ENCODE results near the gene FMO3. TPM values are rescaled to one million over a fixed set of nuclear protein-coding genes. Genes with fewer than 3 reads are reported as not detected.

FMO3 gene
- polyA plus RNA-seq (2013) = not detected in 2 replicates

- Histone ChIP-seq H2BK12ac (ENCODE audit: low read length) (no peak within 1 kb of the TSS), H2BK120ac (ENCODE audit: insufficient read depth, low read length, poor library complexity) (no peak within 1 kb of the TSS), H3K14ac (ENCODE audit: low read length) (no peak within 1 kb of the TSS), H3K79me2 (ENCODE audit: control insufficient read depth, insufficient read depth, low read length, poor library complexity) (no peaks in the 10 kb centered on the region), H2AK5ac (ENCODE audit: low read length) (no peak within 1 kb of the TSS), H3K27ac (ENCODE audit: low read depth, low read length) (no peak within 1 kb of the TSS), H3K18ac (ENCODE audit: low read length) (no peak within 1 kb of the TSS), H4K91ac (ENCODE audit: low read depth, low read length) (no peak within 1 kb of the TSS), H2BK5ac (ENCODE audit: low read depth, low read length, poor library complexity) (no peak within 1 kb of the TSS), H3K23ac (ENCODE audit: low read length) (no peak within 1 kb of the TSS), H3K4ac (ENCODE audit: low read depth, low read length) (no peak within 1 kb of the TSS), H3K4me1 (ENCODE audit: control insufficient read depth in 1 of 2, insufficient read depth in 2 of 2, low read length in 2 of 2) (no peaks in the 10 kb centered on the region), H2AFZ (ENCODE audit: insufficient read depth, low read length, poor library complexity) (no peak within 1 kb of the TSS), H3K27me3 (ENCODE audit: insufficient read depth, low read length) (no peaks in the 10 kb centered on the region), H4K8ac (ENCODE audit: low read depth, low read length) (no peak within 1 kb of the TSS), H4K12ac (ENCODE audit: low read depth, low read length) (no peak within 1 kb of the TSS), H3K4me2 (ENCODE audit: low read length) (no peak within 1 kb of the TSS), H3K79me1 (ENCODE audit: low read length) (no peaks in the 10 kb centered on the region), H3K9ac (ENCODE audit: low read length) (no peak within 1 kb of the TSS), H3K36me3 (ENCODE audit: control insufficient read depth in 1 of 2, insufficient read depth in 2 of 2, low read length in 2 of 2) (no peaks in the 10 kb centered on the region), H3K9me3 (ENCODE audit: insufficient read depth, low read depth, low read length) (no peaks in the 10 kb centered on the region), H3K4me3 (ENCODE audit: low read depth, low read length) (no peak within 1 kb of the TSS)
- no peak for DNase-seq
- no CpG with 5 or more reads among the region's 5 CpGs for WGBS (ENCODE audit: extremely low coverage, insufficient coverage, insufficient read length)
Observed at GRCh38 chr1:171090604-171091003, at the start of gene FMO3. Gene FMO3, plus strand, starts transcription at chr1:171090905. Its CDS starts 1,754 bp downstream, at chr1:171092659.

GRCh38 chr1:171048014-171048413 is 42.7 kb upstream of the FMO3 start:
- Histone ChIP-seq H3K27me3 (ENCODE audit: insufficient read depth, low read length) (no peaks in the 10 kb centered on the region), H3K9me3 (ENCODE audit: insufficient read depth, low read depth, low read length) (peaks cover 3% of the 10 kb centered on the region), H3K79me2 (ENCODE audit: control insufficient read depth, insufficient read depth, low read length, poor library complexity) (no peaks in the 10 kb centered on the region), H3K14ac (ENCODE audit: low read length) (no peak overlapping the region), H2AFZ (ENCODE audit: insufficient read depth, low read length, poor library complexity) (no peak overlapping the region), H3K9ac (ENCODE audit: low read length) (peak overlapping the region; percentile 45), H4K12ac (ENCODE audit: low read depth, low read length) (no peak overlapping the region), H4K91ac (ENCODE audit: low read depth, low read length) (no peak overlapping the region), H3K27ac (ENCODE audit: low read depth, low read length) (no peak overlapping the region), H3K36me3 (ENCODE audit: control insufficient read depth in 1 of 2, insufficient read depth in 2 of 2, low read length in 2 of 2) (no peaks in the 10 kb centered on the region), H4K8ac (ENCODE audit: low read depth, low read length) (no peak overlapping the region), H2AK5ac (ENCODE audit: low read length) (no peak overlapping the region), H3K23ac (ENCODE audit: low read length) (no peak overlapping the region), H3K4me2 (ENCODE audit: low read length) (no peak overlapping the region), H3K4me1 (ENCODE audit: control insufficient read depth in 1 of 2, insufficient read depth in 2 of 2, low read length in 2 of 2) (no peaks in the 10 kb centered on the region), H2BK120ac (ENCODE audit: insufficient read depth, low read length, poor library complexity) (no peak overlapping the region), H3K79me1 (ENCODE audit: low read length) (no peaks in the 10 kb centered on the region), H2BK5ac (ENCODE audit: low read depth, low read length, poor library complexity) (no peak overlapping the region), H3K4me3 (ENCODE audit: low read depth, low read length) (no peak overlapping the region), H2BK12ac (ENCODE audit: low read length) (no peak overlapping the region), H3K4ac (ENCODE audit: low read depth, low read length) (no peak overlapping the region), H3K18ac (ENCODE audit: low read length) (no peak overlapping the region)
- no CpG with 5 or more reads among the region's 2 CpGs for WGBS (ENCODE audit: extremely low coverage, insufficient coverage, insufficient read length)
- no peak for DNase-seq

- Histone ChIP-seq H3K27me3 (ENCODE audit: insufficient read depth, low read length) (no peaks in the 10 kb centered on the region), H3K18ac (ENCODE audit: low read length) (no peak overlapping the region), H3K4ac (ENCODE audit: low read depth, low read length) (no peak overlapping the region), H3K79me1 (ENCODE audit: low read length) (no peaks in the 10 kb centered on the region), H2BK120ac (ENCODE audit: insufficient read depth, low read length, poor library complexity) (no peak overlapping the region), H3K4me2 (ENCODE audit: low read length) (no peak overlapping the region), H4K12ac (ENCODE audit: low read depth, low read length) (no peak overlapping the region), H3K36me3 (ENCODE audit: control insufficient read depth in 1 of 2, insufficient read depth in 2 of 2, low read length in 2 of 2) (no peaks in the 10 kb centered on the region), H2AFZ (ENCODE audit: insufficient read depth, low read length, poor library complexity) (no peak overlapping the region), H3K79me2 (ENCODE audit: control insufficient read depth, insufficient read depth, low read length, poor library complexity) (no peaks in the 10 kb centered on the region), H4K8ac (ENCODE audit: low read depth, low read length) (no peak overlapping the region), H3K4me3 (ENCODE audit: low read depth, low read length) (no peak overlapping the region), H4K91ac (ENCODE audit: low read depth, low read length) (no peak overlapping the region), H3K23ac (ENCODE audit: low read length) (no peak overlapping the region), H3K9me3 (ENCODE audit: insufficient read depth, low read depth, low read length) (peaks cover 3% of the 10 kb centered on the region), H2BK12ac (ENCODE audit: low read length) (no peak overlapping the region), H2AK5ac (ENCODE audit: low read length) (no peak overlapping the region), H2BK5ac (ENCODE audit: low read depth, low read length, poor library complexity) (no peak overlapping the region), H3K14ac (ENCODE audit: low read length) (no peak overlapping the region), H3K27ac (ENCODE audit: low read depth, low read length) (no peak overlapping the region), H3K4me1 (ENCODE audit: control insufficient read depth in 1 of 2, insufficient read depth in 2 of 2, low read length in 2 of 2) (no peaks in the 10 kb centered on the region), H3K9ac (ENCODE audit: low read length) (no peak overlapping the region)
- DNase-seq = no peak
- WGBS (ENCODE audit: extremely low coverage, insufficient coverage, insufficient read length) = no CpG with 5 or more reads among the region's 2 CpGs
Observed at GRCh38 chr1:171052977-171053376, 37.7 kb upstream of the FMO3 start.

- no CpG with 5 or more reads among the region's 3 CpGs for WGBS (ENCODE audit: extremely low coverage, insufficient coverage, insufficient read length)
- Histone ChIP-seq H3K79me1 (ENCODE audit: low read length) (no peaks in the 10 kb centered on the region), H3K23ac (ENCODE audit: low read length) (no peak overlapping the region)
Observed at GRCh38 chr1:171055966-171056643, 34.6 kb upstream of the FMO3 start.

More at GRCh38 chr1:171055966-171056643, 34.6 kb upstream of the FMO3 start:
- H3K4me1 ChIP-seq (ENCODE audit: control insufficient read depth in 1 of 2, insufficient read depth in 2 of 2, low read length in 2 of 2) = no peaks in the 10 kb centered on the region
- H3K36me3 ChIP-seq (ENCODE audit: control insufficient read depth in 1 of 2, insufficient read depth in 2 of 2, low read length in 2 of 2) = no peaks in the 10 kb centered on the region
- H3K4me3 ChIP-seq (ENCODE audit: low read depth, low read length) = no peak overlapping the region
- no peak overlapping the region for H3K14ac ChIP-seq (ENCODE audit: low read length)
- no peak overlapping the region for H4K8ac ChIP-seq (ENCODE audit: low read depth, low read length)
- DNase-seq = no peak
- H2BK12ac ChIP-seq (ENCODE audit: low read length) = no peak overlapping the region
- no peak overlapping the region for H3K27ac ChIP-seq (ENCODE audit: low read depth, low read length)
- no peak overlapping the region for H2BK120ac ChIP-seq (ENCODE audit: insufficient read depth, low read length, poor library complexity)
- H3K79me2 ChIP-seq (ENCODE audit: control insufficient read depth, insufficient read depth, low read length, poor library complexity) = no peaks in the 10 kb centered on the region
- H3K18ac ChIP-seq (ENCODE audit: low read length) = no peak overlapping the region
- H3K9ac ChIP-seq (ENCODE audit: low read length) = no peak overlapping the region
- no peaks in the 10 kb centered on the region for H3K9me3 ChIP-seq (ENCODE audit: insufficient read depth, low read depth, low read length)
- H2AK5ac ChIP-seq (ENCODE audit: low read length) = no peak overlapping the region
- no peak overlapping the region for H2BK5ac ChIP-seq (ENCODE audit: low read depth, low read length, poor library complexity)
- H3K4ac ChIP-seq (ENCODE audit: low read depth, low read length) = no peak overlapping the region
- no peak overlapping the region for H4K12ac ChIP-seq (ENCODE audit: low read depth, low read length)
- no peak overlapping the region for H2AFZ ChIP-seq (ENCODE audit: insufficient read depth, low read length, poor library complexity)
- no peak overlapping the region for H4K91ac ChIP-seq (ENCODE audit: low read depth, low read length)
- no peak overlapping the region for H3K4me2 ChIP-seq (ENCODE audit: low read length)
- H3K27me3 ChIP-seq (ENCODE audit: insufficient read depth, low read length) = no peaks in the 10 kb centered on the region
